GM12891 (cell line): ENCODE data around the gene HLA-DPA1.

ENCODE experiments used
- PAX5 ChIP-seq: IDR thresholded peaks from 2 replicates; pipeline ENCODE4 v1.6.1; 2011; ENCODE audit warnings: low read length, moderate library complexity, mild to moderate bottlenecking; ENCODE audit not compliant: insufficient read depth, severe bottlenecking
- POLR2A ChIP-seq: IDR thresholded peaks from 2 replicates; pipeline ENCODE4 v1.6.1; 2011; ENCODE audit warnings: low read depth, low read length, control low read depth
- POLR2AphosphoS5 ChIP-seq: IDR thresholded peaks from 2 replicates; pipeline ENCODE4 v1.6.1; 2011; ENCODE audit warnings: low read depth, low read length, control low read depth
- POU2F2 ChIP-seq: IDR thresholded peaks from 2 replicates; pipeline ENCODE4 v1.6.1; 2011; ENCODE audit warnings: low read depth, mild to moderate bottlenecking, control low read depth, low read length, moderate library complexity
- SPI1 ChIP-seq: IDR thresholded peaks from 2 replicates; pipeline ENCODE4 v1.6.1; 2011; ENCODE audit warnings: low read depth, low read length, control low read depth
- TAF1 ChIP-seq: IDR thresholded peaks from 2 replicates; pipeline ENCODE4 v1.6.1; 2011; ENCODE audit warnings: low read depth, low read length, control low read depth

DNA sequence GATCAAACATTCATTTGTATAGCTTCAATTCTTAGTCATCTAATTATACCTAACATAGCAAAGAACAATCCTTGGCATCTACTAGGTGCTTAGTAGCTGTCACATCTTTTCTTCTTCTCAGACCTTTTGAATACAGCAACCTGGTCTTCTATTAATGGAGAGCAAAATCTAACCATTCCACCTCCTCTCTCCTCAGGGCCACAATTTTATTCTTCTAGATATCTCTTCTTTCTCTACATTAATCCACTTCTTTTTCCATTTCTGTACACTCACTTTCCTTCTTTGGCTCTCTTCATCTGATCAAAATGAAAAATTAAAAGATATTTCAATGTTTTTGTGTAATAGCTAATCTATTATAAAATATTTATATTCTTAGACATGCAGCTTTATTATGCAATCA lies 55.0 kb downstream of the HLA-DPA1 start:
- no peak for TF ChIP-seq POLR2AphosphoS5
- TF ChIP-seq POLR2A = no peak
- no peak for TF ChIP-seq TAF1
- TF ChIP-seq PAX5 = no peak
- no peak for TF ChIP-seq SPI1
- TF ChIP-seq POU2F2 = no peak
